Erythroblast (primary cell): ENCODE measurements around the gene C2CD3.

Source experiments
- GATA1 ChIP-seq: IDR thresholded peaks from 2 replicates; pipeline ENCODE4 v1.6.1; 2011; ENCODE audit warnings: low read depth, mild to moderate bottlenecking, control low read depth, low read length, moderate library complexity
- POLR2A ChIP-seq: IDR thresholded peaks from 2 replicates; pipeline ENCODE4 v1.6.1; 2011; ENCODE audit warnings: mild to moderate bottlenecking, low read length

DNA sequence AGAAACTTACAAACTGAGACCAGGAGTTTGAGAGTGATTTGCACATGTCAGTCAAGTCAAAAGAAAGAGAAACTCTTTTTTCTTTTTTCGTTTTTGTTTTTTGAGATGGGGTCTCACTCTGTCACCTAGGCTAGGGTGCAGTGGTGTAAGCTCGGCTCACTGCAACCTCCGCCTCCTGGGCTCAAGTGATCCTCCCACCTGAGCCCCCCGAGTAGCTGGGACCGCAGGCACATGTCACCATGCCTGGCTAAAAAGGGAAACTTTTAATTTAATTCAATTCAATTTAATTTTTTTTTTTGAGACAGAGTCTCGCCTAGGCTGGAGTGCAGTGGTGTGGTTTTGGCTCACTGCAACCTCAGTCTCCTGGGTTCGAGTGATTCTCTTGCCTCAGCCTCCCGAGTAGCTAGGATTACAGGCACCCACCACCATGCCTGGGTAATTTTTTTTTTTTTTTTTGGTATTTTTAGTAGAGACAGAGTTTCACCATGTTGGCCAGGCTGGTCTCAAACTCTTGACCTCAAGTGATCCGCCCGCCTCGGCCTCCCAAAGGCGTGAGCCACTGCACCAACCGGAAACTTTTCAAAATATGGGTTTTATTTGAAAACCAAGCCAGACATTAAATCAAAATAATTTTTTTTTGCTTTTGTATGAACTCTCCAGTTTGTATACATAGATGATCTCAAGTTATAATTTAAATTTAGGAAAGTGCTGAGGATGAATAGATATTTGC is 171.8 kb downstream of the C2CD3 start:
- TF ChIP-seq POLR2A (no peak), GATA1 (no peak)
